Epithelial cell of esophagus (primary cell): Measurements from ENCODE around the gene TMEM127.

Experiments used
- DNase-seq: peaks from one replicate; pipeline ENCODE4 v3.0.0; 2010; ENCODE audit warnings: low read depth
- H3K4me3 ChIP-seq: 2 replicates; pipeline ENCODE4 v1.5.1; 2011; ENCODE audit warnings: mild to moderate bottlenecking, low read length, control low read depth
- TF ChIP-seq, protein P1 (sequence below): IDR thresholded peaks from 2 replicates; pipeline ENCODE4 v1.5.1; 2011; ENCODE audit warnings: low read depth, mild to moderate bottlenecking, low read length, control low read depth, inconsistent platforms; ENCODE audit not compliant: insufficient read depth; ENCODE audit errors: missing control alignments

The TMEM127 gene

DNA sequence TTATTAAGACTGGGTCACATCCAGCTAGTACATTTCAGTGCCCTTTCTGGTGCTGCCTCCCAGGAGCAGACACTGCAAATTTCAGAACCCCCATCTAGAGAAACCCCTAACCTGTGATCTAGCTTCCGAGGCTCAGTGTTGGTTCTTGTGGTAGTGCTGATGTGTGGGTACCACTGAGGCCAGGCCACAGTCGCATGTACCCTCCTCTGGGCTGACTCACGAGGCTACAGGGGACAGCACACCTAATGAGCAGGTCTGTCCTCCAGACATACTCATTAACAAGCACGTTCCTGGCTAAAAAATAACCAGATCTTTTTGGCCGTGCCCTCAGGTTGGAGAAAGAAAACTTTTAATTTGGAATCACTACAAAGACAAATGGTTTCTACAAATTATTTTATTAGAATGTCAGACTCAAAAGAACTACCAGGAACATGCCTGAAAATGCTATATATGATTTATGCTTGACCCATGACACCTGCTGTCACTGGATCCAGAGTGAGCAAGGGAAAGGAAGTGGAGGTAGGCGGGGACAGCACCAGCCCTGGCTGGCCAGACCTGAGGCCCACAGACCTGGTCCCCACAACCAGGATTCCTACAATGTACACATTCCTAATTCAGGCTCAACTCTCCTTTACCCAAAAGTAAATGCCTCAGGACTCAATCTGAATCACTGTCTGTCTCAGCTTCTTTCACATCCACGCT is 8.7 kb upstream of the TMEM127 start:
- DNase-seq: no peak
- H3K4me3 ChIP-seq: no peak overlapping the region
- TF ChIP-seq, protein P1, sequence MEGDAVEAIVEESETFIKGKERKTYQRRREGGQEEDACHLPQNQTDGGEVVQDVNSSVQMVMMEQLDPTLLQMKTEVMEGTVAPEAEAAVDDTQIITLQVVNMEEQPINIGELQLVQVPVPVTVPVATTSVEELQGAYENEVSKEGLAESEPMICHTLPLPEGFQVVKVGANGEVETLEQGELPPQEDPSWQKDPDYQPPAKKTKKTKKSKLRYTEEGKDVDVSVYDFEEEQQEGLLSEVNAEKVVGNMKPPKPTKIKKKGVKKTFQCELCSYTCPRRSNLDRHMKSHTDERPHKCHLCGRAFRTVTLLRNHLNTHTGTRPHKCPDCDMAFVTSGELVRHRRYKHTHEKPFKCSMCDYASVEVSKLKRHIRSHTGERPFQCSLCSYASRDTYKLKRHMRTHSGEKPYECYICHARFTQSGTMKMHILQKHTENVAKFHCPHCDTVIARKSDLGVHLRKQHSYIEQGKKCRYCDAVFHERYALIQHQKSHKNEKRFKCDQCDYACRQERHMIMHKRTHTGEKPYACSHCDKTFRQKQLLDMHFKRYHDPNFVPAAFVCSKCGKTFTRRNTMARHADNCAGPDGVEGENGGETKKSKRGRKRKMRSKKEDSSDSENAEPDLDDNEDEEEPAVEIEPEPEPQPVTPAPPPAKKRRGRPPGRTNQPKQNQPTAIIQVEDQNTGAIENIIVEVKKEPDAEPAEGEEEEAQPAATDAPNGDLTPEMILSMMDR: no peak

DNA sequence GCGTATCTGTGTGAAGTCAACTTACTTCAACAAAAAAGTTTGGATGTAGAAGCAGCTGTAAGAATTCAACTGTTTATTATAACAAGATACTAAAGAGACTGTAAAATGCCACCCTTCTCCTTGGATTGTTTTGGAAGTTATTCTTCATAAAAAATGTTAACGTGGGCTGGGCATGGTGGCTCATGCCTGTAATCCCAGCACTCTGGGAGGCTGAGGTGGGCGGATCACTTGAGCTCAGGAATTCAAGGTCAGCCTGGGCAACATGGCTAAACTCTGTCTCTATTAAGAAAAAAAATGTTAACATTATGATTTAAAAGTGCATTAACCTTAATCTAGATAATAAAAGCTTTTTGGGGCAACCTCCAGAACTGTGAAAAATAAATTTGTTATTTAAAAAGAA is 8.0 kb upstream of the TMEM127 start:
- TF ChIP-seq, protein P1: no peak
- no peak for DNase-seq
- H3K4me3 ChIP-seq: no peak overlapping the region

DNA sequence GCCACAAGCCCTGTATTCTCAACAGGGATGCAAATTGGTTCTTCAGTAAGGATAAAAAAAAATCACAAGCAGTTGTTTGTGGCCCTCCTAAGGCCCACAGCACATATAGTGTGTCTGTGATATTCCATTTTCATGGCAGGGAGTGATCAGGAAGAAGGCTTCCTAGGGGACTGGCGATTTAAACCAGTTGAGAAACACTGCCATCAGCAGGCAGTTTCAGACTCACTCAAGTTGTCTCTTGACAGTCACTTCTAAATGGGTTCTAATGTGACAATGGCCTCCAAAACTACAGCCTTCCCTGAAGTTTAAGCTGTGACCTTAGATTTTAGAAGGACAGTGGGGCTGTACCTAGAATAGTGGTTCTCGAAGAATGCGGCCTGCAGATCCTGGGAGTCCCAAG is 6.2 kb upstream of the TMEM127 start:
- no peak for DNase-seq
- TF ChIP-seq, protein P1: no peak
- no peak overlapping the region for H3K4me3 ChIP-seq

DNA sequence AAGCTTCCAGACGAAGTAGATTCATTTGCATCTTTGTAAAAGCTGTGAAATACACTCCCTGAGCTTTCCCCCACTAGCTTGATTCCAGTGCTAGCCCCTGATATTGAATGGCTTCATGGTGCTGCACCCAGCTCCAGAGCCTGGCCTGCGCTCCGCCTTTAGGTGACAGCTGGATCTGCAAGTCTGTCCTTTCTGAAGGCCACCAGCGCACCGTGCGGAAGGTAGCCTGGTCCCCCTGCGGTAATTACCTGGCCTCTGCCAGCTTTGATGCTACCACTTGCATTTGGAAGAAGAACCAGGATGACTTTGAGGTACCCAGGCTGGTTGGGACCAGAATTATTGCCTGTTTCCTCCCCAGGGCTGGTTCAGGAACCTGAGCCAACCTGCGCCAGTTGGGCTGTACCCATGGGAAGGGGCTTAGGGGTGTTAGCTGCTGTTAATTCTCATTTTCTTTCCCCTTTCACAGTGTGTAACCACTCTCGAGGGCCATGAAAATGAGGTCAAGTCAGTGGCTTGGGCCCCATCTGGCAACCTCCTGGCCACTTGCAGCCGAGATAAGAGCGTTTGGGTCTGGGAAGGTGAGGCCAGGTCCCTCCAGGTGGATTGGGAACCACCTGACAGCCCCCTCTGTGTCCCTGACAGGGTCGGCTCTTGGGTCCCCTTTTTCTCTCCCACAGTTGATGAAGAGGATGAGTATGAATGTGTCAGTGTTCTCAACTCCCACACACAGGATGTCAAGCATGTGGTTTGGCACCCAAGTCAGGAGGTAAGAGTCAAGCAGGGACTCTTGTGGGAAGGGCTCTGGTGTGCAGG is 1.6 kb upstream of the TMEM127 start:
- H3K4me3 ChIP-seq: peak overlapping the region; percentile 90
- TF ChIP-seq, protein P1: peak; percentile 51
- DNase-seq: peak; percentile 49

DNA sequence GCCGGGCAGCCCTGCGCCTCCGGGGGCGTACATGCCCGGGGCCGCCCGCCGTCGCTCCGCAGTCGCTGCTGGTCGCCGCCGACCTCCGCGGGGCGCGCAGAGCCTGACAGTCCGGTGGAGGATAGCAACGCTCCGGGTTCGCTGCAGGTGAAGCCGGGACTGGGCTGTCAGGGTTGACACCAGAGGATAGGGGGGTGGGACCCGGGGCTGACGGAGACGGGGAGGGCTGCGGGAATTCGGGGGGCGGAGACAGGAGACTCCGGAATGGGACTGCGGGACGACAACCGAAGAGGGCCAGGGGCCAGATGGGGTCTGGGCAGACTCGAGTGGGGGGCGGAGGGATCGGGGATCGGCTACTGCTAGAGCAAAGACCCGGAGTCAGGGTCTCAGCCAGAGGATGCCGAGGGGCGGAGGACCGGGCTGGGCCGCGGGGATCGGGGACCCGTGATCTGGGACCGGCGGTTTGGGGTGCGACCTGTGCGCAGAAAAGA is 403 bp downstream of the TMEM127 start:
- peak; percentile 53 for DNase-seq
- peak overlapping the region; percentile 90 for H3K4me3 ChIP-seq
- TF ChIP-seq, protein P1: no peak

DNA sequence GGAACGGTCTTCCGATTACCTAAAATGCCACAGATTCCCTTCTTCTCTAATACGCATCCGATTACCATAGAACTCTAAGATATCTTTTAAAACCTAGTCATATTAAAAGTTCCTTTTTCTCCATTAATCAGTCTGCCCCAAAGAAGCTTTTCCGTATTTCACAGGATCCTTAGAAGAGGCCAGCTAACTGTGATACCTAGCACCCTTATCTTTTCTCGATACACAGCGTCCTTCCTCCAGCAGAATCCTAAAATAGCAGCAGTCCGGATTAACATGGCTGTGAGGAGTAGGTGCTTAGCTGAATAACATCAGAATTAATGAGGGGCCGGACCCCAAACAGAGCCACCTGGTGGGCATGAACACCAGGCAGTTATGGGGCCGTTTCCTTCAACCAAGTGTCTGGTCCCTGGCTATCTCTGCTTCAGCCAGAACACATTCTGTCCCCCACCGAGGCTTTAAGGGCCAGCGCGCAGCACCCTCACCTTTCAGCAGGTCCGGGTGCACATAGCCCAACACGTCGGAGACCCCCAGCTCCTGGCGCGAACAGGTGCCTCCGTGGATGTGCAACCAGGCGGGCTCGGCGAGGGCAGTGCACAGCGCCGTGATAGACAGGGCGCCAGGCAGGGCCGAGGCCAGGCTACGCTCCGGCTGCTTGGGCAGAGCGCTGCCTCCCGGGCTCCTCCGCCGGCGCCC is 995 bp downstream of the TMEM127 start:
- peak; percentile 39 for DNase-seq
- H3K4me3 ChIP-seq: peak overlapping the region; percentile 90
- TF ChIP-seq, protein P1: peak; percentile 35
